GM19099 (cell line): ENCODE measurements around the gene TRAF3IP3.
A peak's percentile ranks its signal among the peaks of the same experiment; 100 is the strongest.

ENCODE experiments used
- POLR2A ChIP-seq: IDR thresholded peaks from 3 replicates; pipeline ENCODE4 v1.6.1; 2011; ENCODE audit warnings: low read depth; ENCODE audit not compliant: insufficient read length; ENCODE audit errors: extremely low read depth

The TRAF3IP3 gene, protein sequence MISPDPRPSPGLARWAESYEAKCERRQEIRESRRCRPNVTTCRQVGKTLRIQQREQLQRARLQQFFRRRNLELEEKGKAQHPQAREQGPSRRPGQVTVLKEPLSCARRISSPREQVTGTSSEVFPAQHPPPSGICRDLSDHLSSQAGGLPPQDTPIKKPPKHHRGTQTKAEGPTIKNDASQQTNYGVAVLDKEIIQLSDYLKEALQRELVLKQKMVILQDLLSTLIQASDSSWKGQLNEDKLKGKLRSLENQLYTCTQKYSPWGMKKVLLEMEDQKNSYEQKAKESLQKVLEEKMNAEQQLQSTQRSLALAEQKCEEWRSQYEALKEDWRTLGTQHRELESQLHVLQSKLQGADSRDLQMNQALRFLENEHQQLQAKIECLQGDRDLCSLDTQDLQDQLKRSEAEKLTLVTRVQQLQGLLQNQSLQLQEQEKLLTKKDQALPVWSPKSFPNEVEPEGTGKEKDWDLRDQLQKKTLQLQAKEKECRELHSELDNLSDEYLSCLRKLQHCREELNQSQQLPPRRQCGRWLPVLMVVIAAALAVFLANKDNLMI

DNA sequence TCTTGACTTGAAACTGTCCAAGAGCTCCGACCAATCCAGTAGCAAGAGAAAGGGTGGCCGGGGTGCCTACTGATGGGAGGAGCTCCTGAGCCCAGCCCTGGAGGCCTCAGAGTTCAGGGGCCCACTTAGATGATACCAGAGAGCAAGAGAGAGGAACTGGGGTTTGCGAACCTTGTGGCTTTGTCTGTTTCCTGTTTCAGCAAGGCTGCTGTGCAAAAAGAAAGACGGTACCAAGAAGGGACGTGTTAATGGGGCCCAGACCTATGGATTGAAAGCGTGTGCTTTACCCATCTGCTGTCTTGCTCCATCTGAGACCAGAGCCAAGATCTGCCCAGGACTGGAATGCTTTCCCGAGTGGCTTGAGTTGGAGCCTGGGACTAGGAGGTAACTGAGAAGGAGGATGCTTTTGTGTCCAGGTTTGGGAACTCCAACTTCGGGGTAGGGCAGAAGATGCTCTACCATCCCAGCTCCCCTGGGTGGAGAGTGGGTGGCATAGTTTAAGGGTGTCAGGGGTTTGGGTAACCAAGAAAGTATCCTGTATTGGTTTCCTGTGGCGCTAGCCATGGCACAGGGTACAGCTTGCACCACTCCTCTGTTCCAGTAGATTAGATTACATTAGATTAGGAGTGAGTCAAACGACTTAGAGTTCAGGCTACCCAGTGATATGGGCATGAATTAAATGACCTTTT is at the start of gene TRAF3IP3:
TRAF3IP3 (plus strand) TSS at position 128 of the 689 bp plus-strand sequence. CDS start 3,987 bp downstream, outside the sequence.
- TF ChIP-seq POLR2A, result peak; percentile 85

DNA sequence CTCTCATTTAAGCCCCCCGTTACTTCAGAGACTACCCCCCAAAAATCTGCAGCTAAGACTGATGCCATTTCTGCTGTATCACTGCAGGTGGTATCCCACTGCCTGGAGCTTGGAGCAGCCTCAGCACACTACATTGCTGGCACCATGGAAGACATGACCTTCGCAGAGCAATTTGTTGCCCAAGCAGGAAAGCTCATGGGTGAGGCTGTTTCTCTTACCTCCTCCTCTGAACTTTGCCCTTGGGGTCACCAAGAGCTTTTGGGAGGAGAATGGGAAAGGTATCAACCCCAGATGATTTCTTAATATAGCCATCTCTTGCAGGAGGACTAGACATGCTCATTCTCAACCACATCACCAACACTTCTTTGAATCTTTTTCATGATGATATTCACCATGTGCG is 49.2 kb upstream of the TRAF3IP3 start:
- TF ChIP-seq POLR2A, result no peak

DNA sequence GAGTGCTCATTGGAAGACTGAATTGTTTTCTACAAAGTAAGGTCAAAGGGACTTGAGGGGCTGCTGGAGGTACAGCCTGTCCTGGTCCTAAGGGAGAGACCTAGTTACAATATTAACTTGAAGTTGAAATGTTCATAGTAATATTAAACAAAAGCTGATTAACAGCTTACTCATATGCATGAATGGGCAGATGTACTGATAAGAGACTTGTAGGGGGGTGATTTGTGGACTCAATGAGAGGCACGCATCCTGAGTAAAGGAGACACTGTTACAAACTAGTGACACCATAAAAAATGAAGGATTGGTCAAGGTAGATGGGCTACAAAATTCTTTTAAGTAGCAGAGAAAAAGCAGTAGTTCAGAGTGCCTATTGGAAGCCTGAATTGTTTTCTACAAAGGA is 48.5 kb upstream of the TRAF3IP3 start:
- TF ChIP-seq POLR2A, result no peak

DNA sequence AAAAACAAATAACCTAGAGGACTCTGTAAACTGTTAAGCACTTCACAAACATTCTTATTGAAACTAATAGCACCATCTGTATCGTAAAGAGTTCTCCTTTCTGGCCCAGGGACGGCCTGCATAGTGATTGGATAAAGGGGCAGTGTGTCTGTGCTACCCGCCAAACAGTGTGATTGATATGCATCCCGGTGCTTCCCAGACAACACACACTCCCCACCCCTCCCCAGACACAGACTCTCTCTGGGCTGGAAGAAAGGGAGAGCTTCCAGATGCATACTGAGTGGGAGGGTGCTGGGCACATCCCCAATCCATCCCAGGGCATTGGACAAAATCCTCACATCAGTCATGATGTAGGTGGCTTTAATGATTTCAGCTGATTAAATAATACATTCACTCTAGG is 47.6 kb upstream of the TRAF3IP3 start:
- no peak for TF ChIP-seq POLR2A

DNA sequence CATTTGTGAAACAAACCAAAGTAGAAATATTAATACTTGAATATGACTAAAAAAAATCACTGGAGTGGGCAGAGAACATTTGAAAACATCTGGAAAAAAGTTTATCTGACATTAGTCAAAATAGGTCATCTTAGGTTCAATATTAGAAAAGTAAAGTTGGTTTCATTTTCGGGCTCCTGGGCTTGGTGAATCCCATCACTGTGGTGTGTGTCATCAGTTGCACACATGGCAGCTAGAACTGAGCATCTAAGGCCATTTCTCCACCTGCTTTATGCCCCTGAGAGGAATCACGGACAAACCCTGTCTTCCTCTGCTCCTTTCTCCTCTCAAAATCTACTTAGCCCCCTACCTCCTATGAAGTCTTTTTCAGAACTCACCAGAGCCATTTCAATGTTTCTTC is 45.8 kb upstream of the TRAF3IP3 start:
- no peak for TF ChIP-seq POLR2A

DNA sequence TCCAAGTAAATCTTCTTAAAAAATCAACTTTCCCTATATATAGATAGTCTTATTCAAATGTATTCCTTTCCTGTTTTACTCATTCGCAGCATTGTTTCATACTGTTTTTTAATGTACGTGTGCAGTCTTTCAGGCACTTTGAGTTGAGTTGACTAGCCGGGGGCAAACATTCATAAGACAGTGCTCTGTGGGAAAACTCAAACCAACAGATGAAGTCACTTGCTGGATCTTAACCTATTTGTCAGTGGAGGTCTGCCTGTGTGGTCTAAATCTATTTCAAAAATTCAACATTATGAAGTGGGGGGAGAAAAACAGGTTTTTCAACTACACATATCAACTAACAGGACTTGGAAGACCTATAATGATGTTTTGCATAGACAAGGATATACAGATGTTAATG is 45.0 kb upstream of the TRAF3IP3 start:
- no peak for TF ChIP-seq POLR2A

DNA sequence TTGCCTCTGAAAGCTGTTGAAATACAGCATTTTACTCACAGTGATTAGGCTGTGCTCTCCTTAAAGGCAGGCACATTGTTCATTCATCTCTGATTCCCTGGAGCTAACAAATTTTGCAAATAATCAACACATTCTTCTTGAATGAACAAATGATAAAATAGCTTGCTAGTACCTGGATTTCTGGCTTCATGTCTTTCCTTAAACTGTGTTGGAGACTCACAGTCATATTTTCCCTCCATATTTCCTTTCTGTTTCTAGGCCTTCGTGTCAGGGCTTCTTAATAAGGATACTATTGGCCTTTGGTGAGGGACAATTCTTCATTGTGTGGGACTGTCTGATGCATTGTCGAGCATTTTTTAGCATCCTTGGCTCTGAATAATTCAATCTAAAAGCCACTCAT is 41.5 kb upstream of the TRAF3IP3 start:
- TF ChIP-seq POLR2A, result no peak

DNA sequence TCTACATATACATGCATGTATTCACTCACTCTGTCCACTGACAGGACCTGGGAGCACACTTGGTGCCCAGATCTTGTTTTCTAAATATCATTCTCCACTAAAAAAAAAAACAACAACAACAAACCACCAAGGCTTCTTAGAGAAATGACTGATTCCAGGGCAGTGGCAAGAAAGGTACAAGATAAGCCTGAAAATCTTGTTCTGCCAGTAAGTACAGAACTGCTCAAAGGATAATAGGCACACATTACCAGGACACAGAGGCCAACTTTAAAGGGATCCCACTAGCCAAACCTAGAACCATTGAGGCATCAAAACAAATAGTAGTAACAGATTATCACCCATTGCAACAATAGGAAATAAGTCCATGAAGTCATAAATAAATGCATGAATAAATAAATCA is 40.5 kb upstream of the TRAF3IP3 start:
- TF ChIP-seq POLR2A, result no peak

DNA sequence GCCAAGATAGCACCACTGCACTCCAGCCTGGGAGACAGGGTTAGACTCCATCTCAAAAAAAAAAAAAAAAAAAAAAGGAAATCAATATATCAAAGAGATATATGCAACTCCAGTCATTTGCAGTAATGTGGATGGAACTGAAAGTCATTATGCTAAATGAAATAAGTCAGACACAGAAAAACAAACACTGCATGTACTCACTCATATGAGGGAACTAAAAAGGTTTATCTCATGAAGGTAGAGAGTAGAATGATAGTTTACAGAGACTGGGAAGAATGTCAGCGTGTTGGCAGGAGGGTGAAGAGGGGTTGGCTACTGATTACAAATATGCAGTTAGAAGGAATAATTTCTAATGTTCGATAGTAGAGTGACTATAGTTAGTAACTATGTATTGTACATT is 38.0 kb upstream of the TRAF3IP3 start:
- TF ChIP-seq POLR2A, result no peak

DNA sequence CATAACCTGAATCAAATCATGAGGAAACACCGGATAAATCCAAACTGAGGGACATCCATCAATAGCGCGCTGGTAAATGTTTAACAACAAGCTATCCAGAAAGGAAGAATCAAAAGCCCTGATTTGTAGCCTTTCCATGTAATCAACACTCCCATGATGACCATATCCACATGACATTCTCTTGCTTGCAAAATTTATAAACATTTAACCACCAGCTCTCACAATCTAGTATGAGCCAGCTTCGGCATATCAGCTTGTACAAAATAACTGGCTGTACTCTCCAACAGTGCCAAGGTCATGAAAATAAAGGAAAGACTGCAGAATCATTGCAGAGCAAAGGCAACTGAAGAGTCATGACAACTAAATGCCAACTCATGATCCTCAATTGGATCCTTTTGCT is 35.5 kb upstream of the TRAF3IP3 start:
- TF ChIP-seq POLR2A, result no peak

DNA sequence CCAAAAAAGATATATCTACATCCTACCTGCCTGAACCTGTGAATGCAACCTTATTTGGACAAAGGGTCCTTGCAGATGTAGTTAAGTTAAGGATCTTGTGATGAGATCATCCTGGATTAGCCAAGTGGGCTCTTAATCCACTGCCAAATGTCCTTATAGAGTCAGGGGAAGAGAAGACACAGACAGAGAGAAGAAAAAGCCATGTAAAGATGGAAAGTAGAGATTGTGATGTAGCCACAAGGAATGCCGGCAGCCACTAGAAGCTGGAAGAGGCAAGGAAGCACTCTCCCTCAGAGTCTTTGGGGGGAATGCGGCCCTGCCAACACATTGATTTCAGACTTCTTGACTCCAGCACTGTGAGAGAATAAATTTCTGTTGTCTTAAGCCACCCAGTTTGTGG is 35.0 kb upstream of the TRAF3IP3 start:
- no peak for TF ChIP-seq POLR2A

DNA sequence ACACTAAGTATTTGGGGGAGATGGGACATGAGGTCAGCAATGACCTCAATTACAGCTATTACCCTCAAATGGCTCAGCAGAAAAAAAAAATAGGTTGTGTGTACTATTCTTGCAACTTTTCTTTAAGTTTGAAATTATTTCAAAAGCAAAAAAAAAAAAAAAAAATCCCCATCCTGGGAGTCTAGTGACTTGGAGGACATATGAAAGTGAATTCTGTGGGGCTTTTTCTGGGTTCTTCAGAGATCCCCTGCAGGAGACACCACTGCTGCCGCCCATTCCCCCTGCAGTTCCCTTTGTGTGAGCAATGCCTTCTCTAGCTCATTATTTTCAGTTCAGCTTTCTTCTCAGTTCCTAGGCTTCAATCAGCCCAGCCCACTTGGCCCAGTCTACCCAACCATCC is 34.5 kb upstream of the TRAF3IP3 start:
- TF ChIP-seq POLR2A, result no peak

DNA sequence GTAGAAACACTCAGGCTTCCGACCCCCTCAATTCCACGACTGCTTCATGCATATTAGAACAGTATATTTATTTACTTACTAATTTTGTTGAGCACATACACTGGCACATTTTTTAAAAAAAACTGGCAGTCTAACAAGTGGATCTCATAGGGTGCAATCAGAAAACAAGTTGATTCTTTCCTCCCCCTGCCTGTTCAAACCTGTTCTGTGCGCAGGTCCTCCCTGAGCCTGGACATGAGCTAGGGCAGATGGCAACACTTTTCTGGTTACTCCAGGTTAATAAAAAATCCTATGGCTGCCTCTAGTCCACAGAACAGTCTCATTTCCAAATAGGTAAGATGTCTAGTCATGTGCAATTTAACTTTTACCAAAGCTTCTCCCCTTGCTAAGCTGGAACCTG is 32.6 kb upstream of the TRAF3IP3 start:
- TF ChIP-seq POLR2A, result no peak

DNA sequence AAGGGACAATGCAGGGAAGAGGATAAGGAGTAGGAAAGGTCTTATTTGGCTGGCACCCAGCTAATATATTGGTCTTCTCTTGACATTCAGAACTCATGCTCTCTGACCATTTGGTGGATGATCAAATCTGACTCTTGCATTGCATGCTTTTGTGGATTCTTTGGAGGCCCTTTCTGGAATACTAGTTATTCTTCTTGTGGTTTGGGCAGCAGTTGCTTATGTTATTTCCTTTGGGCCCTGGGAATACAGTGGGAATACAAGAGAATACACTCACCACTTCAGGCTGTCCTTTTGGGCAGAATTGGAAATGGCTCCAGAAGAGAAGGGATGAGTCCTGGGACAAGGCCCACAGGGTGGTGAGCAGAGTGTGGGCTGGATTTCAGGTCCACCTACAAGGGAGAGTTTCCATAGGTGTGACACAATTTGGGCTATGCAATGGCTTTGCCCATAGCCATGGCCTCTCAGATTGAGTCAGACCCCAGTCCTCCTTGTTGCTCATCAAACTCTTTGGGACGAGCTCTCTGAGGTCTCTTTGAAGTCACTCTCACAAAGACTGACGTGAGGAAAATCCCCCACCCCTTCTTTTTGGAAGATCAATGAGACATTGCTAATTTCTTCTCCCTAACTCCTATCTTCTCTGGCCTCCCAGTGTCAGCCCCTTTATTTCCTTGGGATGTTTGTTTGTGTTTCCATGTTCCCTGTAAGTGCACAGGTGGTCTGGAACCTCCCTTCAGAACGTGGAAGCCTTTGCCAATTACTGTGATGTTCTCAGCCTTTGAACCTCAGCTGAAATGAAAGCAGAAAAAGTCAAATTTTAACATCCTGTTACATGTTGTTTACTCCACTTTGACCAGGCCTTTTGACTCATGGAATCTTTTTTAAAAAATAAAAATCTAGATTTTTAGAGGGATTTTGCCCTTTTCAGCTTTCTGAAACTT is 31.8 kb upstream of the TRAF3IP3 start:
- no peak for TF ChIP-seq POLR2A

DNA sequence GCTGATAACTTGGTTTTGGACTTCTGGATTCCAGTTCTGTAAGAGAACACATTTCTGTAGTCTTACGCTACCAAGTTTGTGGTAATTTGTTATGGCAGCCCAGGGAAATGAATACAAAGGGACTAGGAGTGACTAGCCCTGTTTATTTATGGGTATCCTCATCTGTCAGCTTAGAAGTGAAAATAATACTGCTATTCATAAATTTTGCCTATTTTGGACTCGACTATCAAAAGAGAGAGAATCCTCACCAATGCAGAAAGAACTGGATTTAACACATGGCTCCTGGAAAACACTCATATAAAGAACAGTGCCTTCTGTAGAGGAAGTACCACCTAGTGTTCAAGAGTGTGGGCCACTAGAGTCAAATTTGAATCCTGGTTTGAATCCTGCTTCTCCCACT is 28.6 kb upstream of the TRAF3IP3 start:
- no peak for TF ChIP-seq POLR2A

DNA sequence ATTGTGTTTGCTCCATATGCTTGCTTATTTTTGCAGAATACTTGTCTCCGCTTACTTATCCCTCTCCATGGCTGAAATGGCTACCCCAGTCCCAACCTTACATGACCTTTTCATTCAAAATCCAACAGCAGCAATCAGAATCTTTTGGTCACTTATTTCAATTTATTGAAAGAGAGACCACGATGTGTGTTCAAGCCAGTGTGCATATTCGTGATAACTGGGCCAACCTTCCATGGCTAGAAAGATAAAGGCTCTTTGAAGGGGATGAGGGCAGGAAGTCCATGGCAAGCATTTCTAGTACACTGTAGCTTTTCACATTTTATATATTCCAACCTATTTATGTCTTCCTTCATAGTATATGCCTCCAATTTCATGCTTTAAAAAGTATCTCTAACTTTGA is 28.1 kb upstream of the TRAF3IP3 start:
- no peak for TF ChIP-seq POLR2A

DNA sequence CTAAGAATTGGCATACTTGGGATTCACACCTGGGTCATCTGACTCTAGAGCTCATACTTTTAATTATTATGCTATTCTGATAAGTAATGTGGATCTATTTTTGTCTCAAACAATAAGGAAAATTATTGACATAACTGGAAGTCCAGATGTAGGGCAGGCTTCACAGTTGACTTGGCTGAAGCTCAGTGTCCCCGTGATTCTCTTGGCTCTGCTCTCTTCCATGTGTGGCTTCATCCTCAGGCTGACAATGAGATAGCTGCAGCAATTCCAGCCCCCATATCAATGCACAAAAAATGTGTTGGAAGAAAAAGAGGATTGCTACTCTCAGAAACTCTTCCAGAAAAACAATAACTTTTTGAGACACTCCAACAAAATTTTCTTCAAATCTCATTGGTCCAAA is 27.4 kb upstream of the TRAF3IP3 start:
- no peak for TF ChIP-seq POLR2A
